ENCODE results near the gene SEC24D.
"Not testable (repeated sequence)": the region's sequence is repeated elsewhere in the genome, so short reads cannot be mapped to it uniquely, and the experiment has no call there.

Gene SEC24D

DNA sequence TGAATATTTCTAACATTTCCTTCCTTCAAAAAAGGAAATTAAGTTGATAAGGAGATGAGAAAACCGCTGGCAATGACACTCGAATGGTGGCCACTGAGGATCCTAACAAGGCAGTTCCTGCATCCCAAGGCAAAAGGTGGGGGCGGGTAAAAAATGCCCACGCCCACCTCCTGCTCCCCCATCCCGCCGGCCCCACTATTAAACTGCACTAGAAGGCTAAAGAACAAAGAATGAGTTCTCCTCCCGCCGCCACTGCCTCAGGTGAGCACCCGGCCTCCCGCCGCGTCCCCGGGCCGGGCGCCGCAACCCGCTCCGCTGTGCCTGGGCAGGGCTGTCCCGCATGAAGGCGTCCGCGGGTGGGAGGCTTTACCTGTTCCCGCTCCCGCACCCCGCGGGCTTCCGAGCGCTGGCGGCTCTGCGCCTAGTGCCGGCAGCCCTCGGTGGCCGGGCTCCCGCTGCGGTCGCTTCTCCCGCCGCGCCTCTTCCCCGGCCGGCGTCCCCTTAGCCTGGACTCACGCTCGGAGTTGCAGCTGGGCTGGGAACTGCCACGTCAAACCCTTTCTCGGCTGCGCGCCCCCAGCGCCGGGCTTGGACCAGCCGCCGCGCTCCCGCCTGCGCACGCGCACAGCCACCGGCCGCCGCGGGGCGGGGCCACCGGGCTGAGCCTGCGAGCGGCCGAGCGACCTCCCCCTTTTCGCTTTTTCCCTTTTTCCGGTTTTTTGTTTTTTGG, at the start of gene SEC24D:
TSS of gene SEC24D (minus strand) at position 556 of the 730 bp plus-strand sequence. CDS start 2,430 bp downstream, outside the sequence.
- peak; percentile 88 for DNase-seq (ENCODE audit: low spot score)

DNA sequence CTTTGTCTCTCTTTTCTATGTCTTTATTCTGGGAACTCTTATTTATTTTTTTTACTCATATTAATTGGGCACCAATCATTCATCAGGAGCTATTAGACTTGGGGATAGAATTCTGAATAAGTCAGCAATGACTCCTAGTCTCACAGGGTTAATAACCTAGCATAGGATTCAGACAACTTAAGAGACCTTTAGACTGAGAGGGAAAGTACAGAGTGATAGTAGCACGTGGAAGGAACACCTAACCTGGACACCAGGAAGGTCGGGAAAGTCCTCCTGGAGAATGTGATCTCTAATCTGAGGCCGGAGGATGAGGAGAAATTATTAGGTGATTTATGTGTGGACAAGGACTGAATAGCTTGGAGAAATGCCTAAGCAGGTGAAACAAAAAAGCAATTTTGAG, 48.8 kb upstream of the SEC24D start:
- no peak for DNase-seq (ENCODE audit: low spot score)

DNA sequence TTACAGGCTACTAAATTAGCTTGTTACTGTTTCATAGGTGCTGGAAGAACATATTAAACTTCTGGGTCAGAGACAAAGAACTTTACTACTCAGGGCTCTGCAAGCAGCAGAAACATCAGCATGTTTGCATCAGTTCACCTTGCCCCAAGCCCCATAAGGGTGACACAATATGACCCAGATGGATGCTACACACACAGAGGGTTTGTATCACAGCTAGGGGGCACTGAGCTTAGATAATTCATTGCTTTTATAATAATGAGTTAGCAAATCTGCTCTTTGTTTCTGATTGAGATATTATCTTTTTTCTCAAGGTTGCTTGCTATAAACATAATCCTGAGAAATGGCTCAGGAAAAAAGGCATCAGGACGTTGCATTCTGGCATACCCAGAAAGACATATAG, 47.9 kb upstream of the SEC24D start:
- DNase-seq (ENCODE audit: low spot score) = peak; percentile 48

- DNase-seq (ENCODE audit: low spot score) = no peak
Observed at GRCh38 chr4:118881512-118882146, 45.7 kb upstream of the SEC24D start.

- DNase-seq (ENCODE audit: low spot score) = no peak
Observed at GRCh38 chr4:118879409-118879808, 43.5 kb upstream of the SEC24D start.

DNA sequence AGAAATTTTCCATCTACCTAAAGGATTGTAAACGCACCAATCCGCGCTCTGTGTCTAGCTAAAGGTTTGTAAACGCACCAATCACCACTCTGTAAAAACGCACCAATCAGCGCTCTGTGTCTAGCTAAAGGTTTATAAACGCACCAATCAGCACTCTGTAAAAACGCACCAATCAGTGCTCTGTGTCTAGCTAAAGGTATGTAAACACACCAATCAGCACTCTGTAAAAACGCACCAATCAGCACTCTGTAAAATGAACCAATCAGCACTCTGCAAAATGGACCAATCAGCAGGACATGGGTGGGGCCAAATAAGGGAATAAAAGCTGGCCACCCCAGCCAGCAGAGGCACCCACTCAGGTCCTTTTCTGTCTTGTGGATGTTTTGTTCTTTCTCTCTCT, 42.6 kb upstream of the SEC24D start:
- DNase-seq (ENCODE audit: low spot score) = not testable (repeated sequence)

- DNase-seq (ENCODE audit: low spot score) = no peak
Observed at GRCh38 chr4:118877797-118878196, 41.9 kb upstream of the SEC24D start.

DNA sequence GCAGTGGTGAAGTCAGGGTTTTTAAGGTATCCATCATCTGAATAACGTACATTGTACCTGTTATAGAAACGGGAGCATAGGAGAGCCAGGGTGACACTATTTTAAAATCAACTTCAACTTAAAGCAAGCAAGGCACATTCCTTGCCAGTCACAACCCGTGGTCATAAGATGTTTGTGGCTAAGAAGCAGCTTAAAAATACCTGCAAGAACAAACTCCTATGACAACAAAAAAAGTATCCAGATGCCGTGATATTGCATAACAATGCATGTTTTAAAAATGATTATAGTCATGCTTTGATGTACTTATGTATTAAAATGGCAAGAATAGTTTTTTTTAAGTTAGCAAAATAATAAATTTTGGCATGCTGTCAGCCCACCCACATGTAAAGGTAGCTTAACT, 36.3 kb upstream of the SEC24D start:
- no peak for DNase-seq (ENCODE audit: low spot score)

GRCh38 chr4:118869808-118870342, 33.9 kb upstream of the SEC24D start:
- DNase-seq (ENCODE audit: low spot score) = no peak

DNA sequence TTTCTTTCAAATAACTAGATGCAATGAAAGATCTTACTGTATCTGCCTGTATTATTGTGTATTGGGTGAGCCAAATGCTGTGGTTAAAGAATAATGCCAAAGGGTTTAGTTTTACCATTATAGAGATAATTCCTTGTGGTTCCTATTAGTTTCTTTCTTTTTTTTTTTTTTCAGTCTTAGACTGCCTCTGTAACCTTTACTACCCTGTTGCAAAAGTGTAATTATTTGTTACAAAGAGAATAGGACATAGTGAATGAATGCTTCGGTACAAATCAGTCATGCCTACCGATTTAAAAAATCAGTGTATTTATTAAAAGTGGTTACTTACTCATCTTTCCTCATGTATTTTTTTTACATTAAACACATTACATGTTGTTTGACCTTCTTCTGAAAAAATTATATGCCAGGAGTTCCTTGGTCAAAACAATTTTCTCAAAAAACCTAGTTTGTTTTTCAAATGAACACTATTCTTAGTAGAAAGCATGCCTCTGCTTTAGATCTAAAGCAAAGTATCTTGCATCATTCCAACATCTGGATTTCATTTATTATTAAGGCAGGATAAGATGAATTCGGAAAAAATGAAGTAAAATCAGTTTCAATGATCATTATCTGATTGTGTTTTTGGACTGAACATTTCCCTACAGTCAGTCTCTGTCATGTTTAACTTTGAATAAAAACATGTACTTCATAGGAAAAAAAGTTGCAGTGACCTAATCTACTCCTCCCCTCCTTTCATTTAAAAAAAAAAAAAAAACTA, 31.6 kb upstream of the SEC24D start:
- no peak for DNase-seq (ENCODE audit: low spot score)

GRCh38 chr4:118866442-118866841, 30.5 kb upstream of the SEC24D start:
- DNase-seq (ENCODE audit: low spot score) = no peak

DNA sequence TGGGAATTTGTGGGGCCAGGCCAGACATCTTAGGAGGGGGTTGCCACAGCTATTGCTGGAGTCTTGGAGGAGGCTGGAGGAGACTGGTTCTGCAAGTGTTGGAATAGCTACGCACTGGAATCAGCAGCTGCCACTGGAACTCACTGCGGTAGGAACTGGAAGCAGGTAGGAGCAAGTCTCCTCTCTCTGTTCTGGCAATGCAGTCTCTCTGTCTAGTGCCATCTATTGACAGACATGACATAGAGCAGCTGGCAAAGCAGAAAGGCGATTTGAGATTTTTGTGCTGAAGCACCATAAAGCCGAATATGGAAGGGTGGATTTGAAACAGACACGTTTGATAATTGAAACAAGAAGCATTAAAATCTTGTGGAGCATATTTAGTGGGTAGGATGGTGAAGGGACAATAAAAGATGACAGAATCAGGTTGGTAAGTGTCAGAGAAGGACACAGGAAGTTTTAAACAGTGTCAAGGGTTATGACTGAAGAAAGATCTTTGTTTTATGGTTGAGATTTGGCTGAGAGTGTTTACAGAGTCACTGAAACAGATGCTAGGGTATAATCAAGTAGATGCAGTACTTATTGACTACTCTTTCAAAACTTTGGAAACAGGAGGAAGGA, 29.3 kb upstream of the SEC24D start:
- peak; percentile 66 for DNase-seq (ENCODE audit: low spot score)

- no peak for DNase-seq (ENCODE audit: low spot score)
Observed at GRCh38 chr4:118858779-118859178, 22.9 kb upstream of the SEC24D start.

DNA sequence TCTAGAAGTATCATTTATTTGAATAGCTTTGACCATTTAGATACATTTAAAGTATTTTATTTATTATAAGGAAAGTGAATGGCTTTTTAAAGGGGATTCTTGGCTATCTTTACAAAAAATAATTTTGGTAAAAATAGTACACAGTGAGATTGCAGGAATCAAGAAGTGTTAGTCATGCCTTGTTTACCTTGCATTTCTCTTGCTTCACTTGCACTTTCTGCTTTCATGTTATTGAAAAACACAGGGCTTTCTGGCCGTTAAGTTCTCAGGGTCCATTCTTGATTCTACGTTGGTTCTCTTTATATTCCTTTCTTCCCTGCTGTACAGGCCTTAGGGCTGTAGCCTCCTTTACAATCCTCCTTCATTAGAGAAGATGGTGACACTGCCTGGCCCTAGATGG, 21.8 kb upstream of the SEC24D start:
- no peak for DNase-seq (ENCODE audit: low spot score)

DNA sequence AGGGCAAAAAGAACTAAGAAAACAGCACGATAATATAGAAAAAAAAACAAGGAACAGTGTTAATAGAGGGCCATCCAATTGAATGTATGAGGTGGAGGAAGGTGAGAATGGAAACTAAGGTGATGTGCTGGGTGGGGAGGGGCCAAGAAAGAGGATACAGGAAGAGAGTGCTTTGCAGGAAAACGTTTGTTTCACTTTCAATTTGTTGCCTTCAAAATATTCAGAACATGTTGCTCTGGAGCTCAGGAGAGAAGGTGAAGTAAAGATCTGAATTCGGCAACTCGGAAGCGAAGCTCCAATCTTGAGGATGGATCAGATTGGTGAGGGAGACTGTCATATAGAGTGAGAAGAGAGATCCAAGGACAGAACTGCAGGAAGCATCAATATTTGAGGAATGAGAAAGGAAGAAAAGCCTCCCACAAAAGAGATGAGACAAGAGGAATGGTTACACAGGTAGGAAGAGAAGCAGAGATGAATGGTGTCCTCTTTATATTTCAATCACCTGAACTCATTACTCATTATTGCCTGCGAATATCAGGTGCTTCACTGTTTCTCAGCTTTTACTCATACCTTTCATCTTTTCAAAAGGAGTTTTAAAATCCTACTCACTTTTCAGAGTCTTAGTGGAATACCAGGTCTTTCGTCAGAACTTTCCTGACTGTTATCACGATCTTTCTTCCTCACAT, 14.7 kb upstream of the SEC24D start:
- peak; percentile 51 for DNase-seq (ENCODE audit: low spot score)

GRCh38 chr4:118849867-118850487, 14.1 kb upstream of the SEC24D start:
- DNase-seq (ENCODE audit: low spot score) = no peak

DNA sequence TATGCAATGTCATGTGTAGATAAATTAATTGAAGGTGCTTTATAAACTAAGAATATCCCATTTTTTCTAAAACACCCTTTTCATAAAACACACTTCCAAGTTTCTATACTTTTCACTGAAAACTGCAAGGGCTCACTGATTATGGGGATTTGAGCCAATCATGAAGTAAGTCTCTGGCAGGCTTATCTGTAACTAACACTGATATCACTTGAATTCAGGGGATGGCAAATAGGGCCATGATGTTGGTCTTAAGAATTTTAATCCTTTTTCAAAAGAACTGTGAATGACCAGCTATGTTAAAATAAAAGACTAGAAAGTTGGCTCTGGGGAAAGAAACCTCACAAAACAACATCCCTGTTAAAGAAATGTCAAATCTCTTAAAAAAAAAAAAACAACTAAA, 13.0 kb upstream of the SEC24D start:
- no peak for DNase-seq (ENCODE audit: low spot score)

GRCh38 chr4:118848242-118848641, 12.3 kb upstream of the SEC24D start:
- no peak for DNase-seq (ENCODE audit: low spot score)

GRCh38 chr4:118846979-118847378, 11.1 kb upstream of the SEC24D start:
- DNase-seq (ENCODE audit: low spot score) = no peak

DNA sequence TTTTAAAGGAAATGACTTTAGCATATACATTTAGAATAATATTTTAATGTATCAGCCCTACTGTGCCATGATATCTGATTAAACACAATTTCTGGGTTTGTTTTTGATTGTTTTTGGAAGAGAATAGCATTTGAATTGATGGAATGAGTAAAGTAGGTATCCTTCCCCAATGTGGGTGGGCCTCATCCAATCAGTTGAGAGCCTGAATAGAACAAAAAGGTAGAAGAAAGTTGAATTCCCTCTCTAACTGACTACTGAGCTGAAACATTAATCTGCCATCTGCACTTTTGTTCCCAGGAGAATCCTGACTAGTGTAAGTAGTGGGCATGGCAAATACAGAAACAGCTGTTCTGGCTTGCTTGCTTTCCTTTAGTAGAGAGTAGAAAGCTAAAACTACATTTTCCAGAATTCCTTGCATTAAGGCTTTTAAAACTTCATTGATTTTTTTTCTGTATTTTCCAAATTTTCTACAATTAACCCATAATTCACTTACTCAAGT, 9.7 kb upstream of the SEC24D start:
- no peak for DNase-seq (ENCODE audit: low spot score)

GRCh38 chr4:118843237-118843636, 7.3 kb upstream of the SEC24D start:
- no peak for DNase-seq (ENCODE audit: low spot score)

Data from NAMALWA (cell line).